ENCODE data around the gene VENTX. TPM values are rescaled to one million over a fixed set of nuclear protein-coding genes. Genes with fewer than 3 reads are reported as not detected.

Gene VENTX
- total and polyA plus RNA-seq, 2 of the 4 experiments (the other 2 are of a cell fraction), result not detected

DNA sequence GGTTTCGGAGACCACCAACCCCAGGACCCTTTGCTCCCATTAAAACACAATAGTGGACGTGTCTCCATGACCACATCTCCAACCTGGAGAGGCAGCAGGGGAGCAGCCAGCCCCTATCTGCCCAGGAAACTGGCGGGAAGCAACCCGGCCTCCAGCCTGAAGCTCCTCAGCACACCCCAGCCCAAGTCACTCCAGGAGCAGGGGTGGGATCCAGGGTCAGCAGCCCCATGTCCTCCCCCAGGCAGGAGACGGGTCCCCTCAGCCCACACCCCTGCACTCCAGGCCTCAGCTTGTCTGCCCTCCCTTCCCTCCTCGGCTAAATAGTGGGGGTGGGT, 38.4 kb downstream of the VENTX start:
- Histone ChIP-seq H2AFZ (replicated peaks; ENCODE audit: low read length, poor library complexity) (no peak overlapping the region), H3K56ac (ENCODE audit: extremely low read depth, insufficient read depth, low read length) (no peak overlapping the region), H3K18ac (ENCODE audit: low read depth, low read length) (no peak overlapping the region), H3K9ac (ENCODE audit: low read depth, low read length) (no peak overlapping the region), H2BK5ac (ENCODE audit: low read depth, low read length, poor library complexity, severe bottlenecking) (no peak overlapping the region), H2AK9ac (replicated peaks; ENCODE audit: low read depth, low read length, poor library complexity) (no peak overlapping the region), H4K91ac (ENCODE audit: insufficient read depth, low read depth, low read length) (no peak overlapping the region), H2AK5ac (ENCODE audit: low read depth, low read length) (no peak overlapping the region), H4K8ac (ENCODE audit: low read depth in 2 of 2, low read length in 2 of 2) (no peak overlapping the region), H3K4ac (ENCODE audit: low read depth, low read length) (no peak overlapping the region), H2BK20ac (ENCODE audit: low read depth, low read length) (no peak overlapping the region), H3K4me3 (ENCODE audit: insufficient read depth, low read depth, low read length) (no peak overlapping the region), H2BK120ac (ENCODE audit: low read depth, low read length) (no peak overlapping the region), H3K4me1 (ENCODE audit: control insufficient read depth, insufficient read depth, low read length) (peaks cover 10% of the 10 kb centered on the region), H3K9me1 (ENCODE audit: insufficient read depth, low read length) (0 out of 2 replicates have a peak, but pooled peaks cover 4% of the 10 kb centered on the region), H3K27me3 (ENCODE audit: control insufficient read depth, insufficient read depth, low read length) (peaks cover 9% of the 10 kb centered on the region), H3K23ac (ENCODE audit: low read depth, low read length) (no peak overlapping the region), H3K36me3 (ENCODE audit: control insufficient read depth, insufficient read depth, low read length) (peaks cover 14% of the 10 kb centered on the region), H4K20me1 (ENCODE audit: insufficient read depth, low read length) (peaks cover 7% of the 10 kb centered on the region; the same call in 1 of the 2 replicates), H3K79me1 (ENCODE audit: low read depth in 1 of 2, low read length in 2 of 2) (peaks cover 0 to 3% of the 10 kb centered on the region in 2 experiments; a peak in 1 of 4 replicates), H3K27ac (ENCODE audit: insufficient read depth, low read length) (no peak overlapping the region), H2BK15ac (ENCODE audit: low read depth, low read length) (no peak overlapping the region), H4K5ac (ENCODE audit: low read depth, low read length) (no peak overlapping the region), H3K14ac (replicated peaks; ENCODE audit: low read depth, low read length) (no peak overlapping the region), H3K9me3 (ENCODE audit: control insufficient read depth, insufficient read depth, low read length) (no peaks in the 10 kb centered on the region), H3K4me2 (ENCODE audit: low read depth, low read length) (no peak overlapping the region)
- ATAC-seq (ENCODE audit: low read depth), result no peak
- in situ Hi-C loops (cut with MboI; ENCODE audit: low sequenced_read_pairs), result no loop called here
- ChIA-PET CTCF (no interaction called here), POLR2A (ENCODE audit: unreplicated experiment) (no interaction called here)
- WGBS, 2 experiments (ENCODE audit: extremely low coverage in 2 of 2, insufficient read length in 1 of 2), result no CpG with 5 or more reads among the region's 6 CpGs
- BruUV-seq (replicated peaks), result no TSS peak
- dilution Hi-C loops (cut with HindIII; ENCODE audit: low sequenced_read_pairs, unreplicated experiment), result no loop called here
- DNase-seq, result no peak
- TF ChIP-seq, protein P1, sequence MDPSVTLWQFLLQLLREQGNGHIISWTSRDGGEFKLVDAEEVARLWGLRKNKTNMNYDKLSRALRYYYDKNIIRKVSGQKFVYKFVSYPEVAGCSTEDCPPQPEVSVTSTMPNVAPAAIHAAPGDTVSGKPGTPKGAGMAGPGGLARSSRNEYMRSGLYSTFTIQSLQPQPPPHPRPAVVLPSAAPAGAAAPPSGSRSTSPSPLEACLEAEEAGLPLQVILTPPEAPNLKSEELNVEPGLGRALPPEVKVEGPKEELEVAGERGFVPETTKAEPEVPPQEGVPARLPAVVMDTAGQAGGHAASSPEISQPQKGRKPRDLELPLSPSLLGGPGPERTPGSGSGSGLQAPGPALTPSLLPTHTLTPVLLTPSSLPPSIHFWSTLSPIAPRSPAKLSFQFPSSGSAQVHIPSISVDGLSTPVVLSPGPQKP (IDR thresholded peaks at IDR 0.05; ENCODE audit: borderline replicate concordance, low read depth, low read length), result no peak
- TF ChIP-seq RFX5 (IDR thresholded peaks at IDR 0.05; ENCODE audit: low read depth, low read length) (no peak), NFE2L2 (IDR thresholded peaks at IDR 0.05; ENCODE audit: low read depth, low read length) (no peak), FOS (IDR thresholded peaks at IDR 0.05; ENCODE audit: low read depth, low read length) (no peak), MAFK (IDR thresholded peaks at IDR 0.05; ENCODE audit: low read depth, low read length) (no peak), POLR2A (IDR thresholded peaks at IDR 0.05; ENCODE audit: low read depth, low read length) (no peak), MAZ (IDR thresholded peaks at IDR 0.05; ENCODE audit: borderline replicate concordance, low read depth, low read length) (no peak), CEBPB (IDR thresholded peaks at IDR 0.05; ENCODE audit: low read depth, low read length) (no peak), MXI1 (IDR thresholded peaks at IDR 0.05; ENCODE audit: borderline replicate concordance, low read depth, low read length) (no peak), CHD1 (IDR thresholded peaks at IDR 0.05; ENCODE audit: low read depth, low read length) (no peak), RAD21 (IDR thresholded peaks at IDR 0.05; ENCODE audit: low read length) (no peak), BHLHE40 (IDR thresholded peaks at IDR 0.05; ENCODE audit: low read depth, low read length) (no peak), SMC3 (IDR thresholded peaks at IDR 0.05; ENCODE audit: low read depth, low read length) (no peak), RCOR1 (IDR thresholded peaks at IDR 0.05; ENCODE audit: insufficient replicate concordance, low read length) (no peak)
- TF ChIP-seq, protein P2, sequence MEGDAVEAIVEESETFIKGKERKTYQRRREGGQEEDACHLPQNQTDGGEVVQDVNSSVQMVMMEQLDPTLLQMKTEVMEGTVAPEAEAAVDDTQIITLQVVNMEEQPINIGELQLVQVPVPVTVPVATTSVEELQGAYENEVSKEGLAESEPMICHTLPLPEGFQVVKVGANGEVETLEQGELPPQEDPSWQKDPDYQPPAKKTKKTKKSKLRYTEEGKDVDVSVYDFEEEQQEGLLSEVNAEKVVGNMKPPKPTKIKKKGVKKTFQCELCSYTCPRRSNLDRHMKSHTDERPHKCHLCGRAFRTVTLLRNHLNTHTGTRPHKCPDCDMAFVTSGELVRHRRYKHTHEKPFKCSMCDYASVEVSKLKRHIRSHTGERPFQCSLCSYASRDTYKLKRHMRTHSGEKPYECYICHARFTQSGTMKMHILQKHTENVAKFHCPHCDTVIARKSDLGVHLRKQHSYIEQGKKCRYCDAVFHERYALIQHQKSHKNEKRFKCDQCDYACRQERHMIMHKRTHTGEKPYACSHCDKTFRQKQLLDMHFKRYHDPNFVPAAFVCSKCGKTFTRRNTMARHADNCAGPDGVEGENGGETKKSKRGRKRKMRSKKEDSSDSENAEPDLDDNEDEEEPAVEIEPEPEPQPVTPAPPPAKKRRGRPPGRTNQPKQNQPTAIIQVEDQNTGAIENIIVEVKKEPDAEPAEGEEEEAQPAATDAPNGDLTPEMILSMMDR (conservative IDR thresholded peaks at IDR 0.05; ENCODE audit: low read depth, low read length), result no peak
- TF ChIP-seq, protein P3, sequence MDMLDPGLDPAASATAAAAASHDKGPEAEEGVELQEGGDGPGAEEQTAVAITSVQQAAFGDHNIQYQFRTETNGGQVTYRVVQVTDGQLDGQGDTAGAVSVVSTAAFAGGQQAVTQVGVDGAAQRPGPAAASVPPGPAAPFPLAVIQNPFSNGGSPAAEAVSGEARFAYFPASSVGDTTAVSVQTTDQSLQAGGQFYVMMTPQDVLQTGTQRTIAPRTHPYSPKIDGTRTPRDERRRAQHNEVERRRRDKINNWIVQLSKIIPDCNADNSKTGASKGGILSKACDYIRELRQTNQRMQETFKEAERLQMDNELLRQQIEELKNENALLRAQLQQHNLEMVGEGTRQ (IDR thresholded peaks at IDR 0.05; ENCODE audit: low read depth, low read length), result no peak
- intact Hi-C loops (cut with micrococcal nuclease), result loop anchor here (1.0 kb wide), 1 partner anchor 14 kb away; no protein-coding TSS in a partner anchor
